HPDE6-E6E7 (cell line): Measurements from ENCODE around the gene MAJIN.

Experiments used
- DNase-seq: peaks from one replicate; pipeline ENCODE4 v3.0.0; 2011; ENCODE audit warnings: missing footprints; ENCODE audit errors: extremely low spot score

The MAJIN gene

DNA sequence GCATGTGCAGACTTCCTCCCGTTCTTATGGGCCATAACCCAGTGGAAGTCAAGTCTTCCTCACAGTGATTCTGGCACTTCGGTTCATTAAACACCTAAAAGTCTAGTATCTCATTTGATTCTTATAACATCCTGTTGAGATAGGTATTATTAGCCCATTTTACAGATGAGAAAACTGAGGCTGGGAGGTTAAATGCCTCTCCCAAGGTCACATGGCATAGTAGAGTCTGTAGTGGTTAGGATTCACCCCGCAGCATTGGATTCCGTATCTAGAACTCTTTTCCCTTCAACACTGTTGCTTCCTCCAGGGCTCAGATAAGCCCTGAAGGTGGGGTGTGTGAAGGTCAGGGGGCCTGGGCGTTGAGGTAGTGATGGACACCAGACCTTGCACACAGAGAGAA, 39.6 kb downstream of the MAJIN start:
- no peak for DNase-seq

DNA sequence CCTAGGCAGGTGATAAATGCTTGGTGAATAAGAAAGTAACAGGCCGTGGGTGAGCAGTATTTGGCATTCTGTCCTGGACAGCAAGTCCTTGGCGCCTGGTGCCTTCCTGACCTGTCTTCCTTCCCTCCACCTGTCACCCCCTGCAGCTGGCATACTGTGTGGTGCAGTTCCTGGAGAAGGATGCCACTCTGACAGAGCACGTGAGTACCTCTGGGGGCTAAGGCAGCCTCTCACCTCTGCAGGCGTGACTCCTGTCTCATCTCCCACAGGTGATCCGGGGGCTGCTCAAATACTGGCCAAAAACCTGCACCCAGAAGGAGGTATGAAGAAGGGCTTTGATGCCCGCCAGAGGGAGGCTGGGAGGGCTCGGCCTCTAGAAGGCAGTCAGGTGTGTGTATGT, 40.6 kb downstream of the MAJIN start:
- DNase-seq: no peak

- DNase-seq: no peak
Observed at GRCh38 chr11:64930340-64930739, 41.6 kb downstream of the MAJIN start.

GRCh38 chr11:64929625-64930024, 42.3 kb downstream of the MAJIN start:
- no peak for DNase-seq

DNA sequence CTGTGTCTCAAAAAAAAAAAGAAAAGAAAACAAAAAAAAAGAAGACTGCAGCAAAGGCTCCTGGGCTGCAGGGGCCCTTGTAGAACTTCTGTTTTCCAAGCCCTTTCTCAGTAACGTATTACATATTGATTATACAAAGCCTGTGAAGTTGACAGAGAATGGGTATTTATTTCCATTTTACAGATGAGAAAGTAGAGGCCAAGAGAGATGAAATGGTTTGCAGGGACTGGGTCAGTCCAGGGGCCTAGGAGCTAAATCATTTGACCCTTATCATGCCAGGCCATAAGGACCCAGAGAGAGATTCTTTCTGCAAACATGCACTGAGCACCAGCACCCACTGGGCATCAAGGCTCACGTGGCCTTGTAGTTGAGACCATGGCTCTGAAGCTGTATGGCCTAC, 43.0 kb downstream of the MAJIN start:
- no peak for DNase-seq

DNA sequence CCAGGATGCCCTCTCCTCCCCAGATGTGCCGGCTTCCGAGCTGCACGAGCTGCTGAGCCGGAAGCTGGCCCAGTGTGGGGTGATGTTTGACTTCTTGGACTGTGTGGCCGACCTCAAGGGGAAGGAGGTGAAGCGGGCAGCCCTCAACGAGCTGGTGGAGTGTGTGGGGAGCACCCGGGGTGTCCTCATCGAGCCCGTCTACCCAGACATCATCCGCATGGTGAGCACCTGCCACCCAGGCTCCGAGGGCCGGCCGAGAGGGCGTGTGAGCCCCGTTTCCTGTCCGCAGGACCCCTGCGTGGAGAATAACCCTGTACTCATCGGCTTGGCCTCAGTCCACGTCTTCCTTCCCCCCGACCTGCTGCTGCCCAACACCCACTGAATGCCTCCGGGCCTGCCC, 45.2 kb downstream of the MAJIN start:
- DNase-seq: no peak

DNA sequence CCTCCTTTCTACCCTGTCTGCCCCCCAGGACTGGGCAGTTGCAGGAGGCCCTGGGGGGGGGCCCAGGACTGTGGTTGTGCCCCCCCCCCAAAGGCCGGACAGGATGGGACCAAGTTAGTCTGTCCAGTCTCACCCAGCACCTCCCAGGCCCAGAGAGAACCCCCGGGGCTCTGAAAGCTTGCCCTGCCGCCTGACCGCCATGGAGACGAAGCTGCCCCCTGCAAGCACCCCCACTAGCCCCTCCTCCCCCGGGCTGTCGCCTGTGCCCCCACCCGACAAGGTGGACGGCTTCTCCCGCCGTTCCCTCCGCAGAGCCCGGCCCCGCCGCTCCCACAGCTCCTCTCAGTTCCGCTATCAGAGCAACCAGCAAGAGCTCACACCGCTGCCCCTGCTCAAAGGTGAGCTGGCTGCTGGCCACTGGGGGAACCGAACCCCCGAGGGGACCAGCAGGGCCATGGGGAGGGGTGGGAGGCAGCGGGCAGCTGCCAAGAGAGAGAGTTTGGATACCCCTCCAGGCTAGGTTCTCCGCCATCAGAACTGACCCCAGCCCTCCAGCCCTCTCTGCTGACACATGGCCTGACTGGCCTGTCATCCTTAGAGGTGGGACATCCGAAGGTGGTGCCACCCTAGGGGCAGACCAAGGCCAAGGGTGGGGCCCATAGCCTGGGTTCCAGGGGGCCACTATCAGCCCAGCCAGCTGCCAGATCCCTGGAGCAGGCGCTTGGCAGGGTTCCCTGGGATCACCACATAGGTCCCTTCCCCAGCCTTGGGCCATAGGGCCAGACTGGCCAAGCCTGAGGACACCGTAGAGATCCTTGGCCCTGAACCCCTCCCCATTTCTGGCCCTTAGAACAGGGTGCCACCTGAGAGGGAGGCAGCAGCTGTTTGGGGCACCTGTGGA, 46.1 kb downstream of the MAJIN start:
- no peak for DNase-seq

- peak; percentile 15 for DNase-seq
Observed at GRCh38 chr11:64924910-64925284, 47.0 kb downstream of the MAJIN start.

- DNase-seq: peak; percentile 98
Observed at GRCh38 chr11:64923944-64924909, 47.7 kb downstream of the MAJIN start, which contains the start of gene PPP2R5B. Gene PPP2R5B, plus strand, starts transcription at chr11:64924689. Its CDS starts 1,046 bp downstream, at chr11:64925735.

DNA sequence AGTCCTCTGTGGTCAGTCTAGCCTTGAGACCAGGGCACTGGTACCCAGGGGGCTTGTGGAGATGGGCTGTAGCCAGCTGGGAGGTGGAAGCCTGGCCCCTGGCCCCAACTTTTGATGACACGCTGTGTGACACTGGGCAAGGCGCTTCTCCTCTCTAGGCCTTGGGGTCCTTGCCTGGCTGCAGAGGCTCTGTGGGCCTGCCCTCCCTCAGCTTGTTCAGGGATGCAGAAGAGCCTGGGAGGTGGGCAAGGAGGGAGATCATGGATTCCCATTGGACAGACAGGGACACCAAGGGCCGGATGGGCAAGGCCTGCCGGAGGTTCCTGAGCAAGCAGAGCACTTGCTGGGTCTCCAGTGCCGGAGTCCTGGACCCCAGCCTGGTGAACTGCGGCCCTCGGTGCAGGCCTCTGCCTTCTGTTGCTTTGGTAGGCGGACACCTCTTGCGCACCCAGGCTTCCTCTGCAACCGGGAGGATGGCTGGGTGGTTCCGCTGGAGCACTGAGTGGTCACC, 48.7 kb downstream of the MAJIN start:
- no peak for DNase-seq

- DNase-seq: no peak
Observed at GRCh38 chr11:64921384-64921783, 50.5 kb downstream of the MAJIN start.

DNA sequence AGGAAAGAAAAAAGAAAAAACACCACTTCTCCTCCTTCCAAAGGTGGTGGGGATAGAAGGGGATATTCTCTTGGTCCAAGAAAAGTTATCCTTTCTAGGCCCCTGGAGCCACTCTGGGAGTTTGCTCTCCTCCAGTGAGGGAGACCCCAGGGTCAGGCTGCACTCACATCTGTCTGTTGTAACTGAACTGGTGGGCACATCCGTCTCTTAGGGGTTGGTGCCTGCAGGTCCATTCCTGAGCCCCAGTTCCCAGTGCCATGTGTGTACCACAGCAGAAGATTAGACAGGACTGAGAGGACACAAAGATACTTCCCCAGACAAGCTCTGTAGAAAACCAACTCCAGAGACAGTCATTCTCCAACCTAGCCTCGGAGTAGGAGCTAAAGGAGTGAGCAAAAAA, 51.8 kb downstream of the MAJIN start:
- no peak for DNase-seq

GRCh38 chr11:64919627-64920026, 52.3 kb downstream of the MAJIN start:
- DNase-seq: no peak

DNA sequence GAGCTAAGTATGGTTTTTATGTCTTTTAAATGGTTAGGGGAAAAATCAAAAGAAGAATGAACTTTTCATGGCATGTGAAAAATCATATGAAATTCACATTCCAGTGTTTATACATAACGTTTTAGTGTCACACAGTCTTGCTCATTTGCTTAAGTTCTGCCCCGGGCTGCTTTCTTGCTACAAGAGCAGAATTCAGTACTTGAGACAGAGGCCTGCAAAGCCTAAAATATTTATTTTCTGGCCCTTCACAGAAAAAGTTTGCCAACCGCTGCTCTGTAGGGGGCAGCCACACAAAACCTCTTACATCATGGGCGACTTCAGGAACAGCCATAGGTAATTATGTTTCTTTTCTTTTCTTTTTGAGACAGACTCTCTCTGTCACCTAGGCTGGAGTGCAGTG, 53.9 kb downstream of the MAJIN start:
- DNase-seq: no peak

DNA sequence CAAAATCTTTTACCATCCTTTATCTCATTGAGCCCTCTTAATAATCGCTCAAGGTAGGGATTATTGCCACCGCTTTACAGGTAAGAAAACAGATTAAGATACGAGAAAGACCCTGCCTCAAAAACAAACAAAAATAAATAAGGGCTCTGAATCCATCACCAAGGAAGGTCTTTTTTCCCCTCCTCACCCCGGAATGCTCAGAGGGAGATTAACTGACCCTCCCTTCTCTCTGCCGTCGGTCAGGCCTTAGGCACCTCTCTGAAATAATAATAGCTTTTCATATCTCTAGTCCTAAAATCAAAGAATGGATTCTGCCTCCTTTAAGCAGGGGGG, 54.3 kb downstream of the MAJIN start:
- no peak for DNase-seq

DNA sequence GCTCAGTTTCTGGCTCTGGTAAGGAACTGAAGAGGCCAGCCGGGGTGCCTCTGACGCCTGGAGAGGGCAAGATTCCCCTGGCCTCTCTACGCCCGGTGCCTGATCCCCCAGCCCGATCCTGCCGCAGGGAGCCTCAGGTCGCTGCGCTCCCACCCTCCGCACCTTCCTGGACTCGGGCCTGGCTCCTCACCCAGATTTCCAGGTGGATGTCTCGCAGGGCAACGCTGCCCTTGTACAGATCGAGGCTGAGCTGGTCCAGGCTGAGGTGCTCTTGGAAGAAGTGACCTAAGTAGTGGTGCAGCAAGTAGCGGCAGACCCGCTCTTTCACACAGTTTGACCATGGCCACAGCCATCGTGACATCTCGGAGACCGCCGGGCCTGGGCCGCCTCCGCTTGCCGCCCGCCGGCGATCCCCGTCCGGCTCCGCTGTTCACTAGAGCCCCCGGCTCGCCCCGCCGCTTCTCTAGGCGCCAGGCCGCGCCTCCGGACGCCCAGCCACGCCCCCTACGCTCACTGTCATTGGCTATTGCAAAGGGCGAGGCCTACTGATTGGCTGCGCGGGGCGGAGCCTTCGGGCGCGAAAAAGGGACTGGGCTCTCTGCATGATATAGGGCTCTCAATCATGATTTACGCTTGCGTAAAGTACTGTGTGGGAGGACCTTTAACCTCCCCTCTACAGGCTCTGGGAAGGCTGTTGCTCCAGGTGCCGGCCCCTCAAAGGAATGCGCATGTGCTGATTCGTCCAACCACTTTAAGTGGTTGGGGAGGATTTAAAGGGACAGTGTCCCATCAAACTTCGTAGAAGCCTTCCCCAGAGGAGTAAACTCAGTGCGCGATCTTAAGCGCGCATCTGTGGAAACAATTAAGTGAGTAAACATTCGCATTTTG, 54.9 kb downstream of the MAJIN start, which contains the start of gene ATG2A:
Gene ATG2A (minus strand): TSS at position 435 of the 888 bp plus-strand sequence. CDS start 74 bp downstream, at position 361.
- DNase-seq: peak; percentile 99

DNA sequence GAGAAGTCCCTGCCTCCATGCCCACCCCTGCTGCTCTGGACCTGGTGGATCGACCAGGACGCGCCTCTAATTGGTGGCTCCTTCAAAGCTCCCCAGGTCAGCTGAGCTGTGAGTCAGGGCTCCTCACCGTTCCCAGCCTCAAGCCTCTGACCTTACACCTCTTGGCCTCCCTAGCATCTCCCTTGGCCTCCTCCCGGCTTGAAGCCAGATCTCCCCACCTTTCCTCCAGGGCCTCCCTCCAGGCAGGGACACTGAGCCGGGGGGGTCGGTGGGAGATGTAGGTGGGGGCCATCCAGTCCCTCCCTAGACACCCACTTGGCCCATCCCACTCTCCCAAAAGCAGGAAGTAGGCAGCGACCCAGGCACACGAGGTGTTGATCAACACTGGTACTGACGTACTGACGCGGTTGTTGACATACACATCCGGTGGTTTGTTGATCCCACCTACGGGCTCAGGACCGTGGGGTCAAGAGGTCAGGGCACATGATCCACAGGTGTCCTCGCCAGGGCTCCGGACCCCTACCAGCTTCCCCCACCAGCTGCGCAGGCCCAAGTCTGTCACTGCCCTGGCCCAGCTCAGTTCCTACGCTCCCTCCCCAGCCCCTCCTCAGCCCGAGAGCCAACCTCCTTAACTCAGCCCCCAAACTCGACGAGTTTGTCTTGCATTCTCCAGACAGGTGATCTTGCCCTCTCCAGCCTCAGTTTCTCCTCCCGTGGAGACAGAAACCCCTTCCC, 55.7 kb downstream of the MAJIN start:
- DNase-seq: peak; percentile 50

GRCh38 chr11:64915376-64915887, 56.5 kb downstream of the MAJIN start:
- DNase-seq: no peak

DNA sequence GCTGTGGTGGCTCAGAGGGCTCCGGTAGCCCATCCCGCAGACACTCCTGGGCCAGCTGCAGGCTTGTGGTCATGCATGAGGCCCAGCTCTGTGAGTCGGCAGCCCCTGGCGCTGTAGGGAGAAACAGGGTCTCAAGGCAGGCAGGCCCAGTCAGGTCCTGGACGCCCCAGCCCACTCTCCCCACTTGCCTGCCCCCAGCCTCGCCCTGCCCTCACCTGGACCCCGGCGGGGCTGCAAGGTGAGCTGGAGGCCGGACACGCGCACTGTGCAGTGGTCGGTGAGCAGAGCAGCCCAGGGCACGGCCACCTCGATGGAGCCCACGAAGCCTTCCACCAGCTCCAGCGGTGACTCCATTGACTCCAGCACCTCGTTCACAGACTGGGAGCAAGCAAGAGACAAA, 57.8 kb downstream of the MAJIN start:
- no peak for DNase-seq

GRCh38 chr11:64913171-64913727, 58.7 kb downstream of the MAJIN start:
- no peak for DNase-seq
